GM23338 (cell line): Measurements from ENCODE around the gene KRTAP5-1. TPM values are rescaled to one million over a fixed set of nuclear protein-coding genes. Genes with fewer than 3 reads are reported as not detected.

Source experiments
- ATAC-seq: fragments of 200-7000 bp; cut with Tn5 transposase; 3 replicates; pipeline ENCODE4 v1.9.1; 2020
- DNase-seq: peaks from one replicate; pipeline ENCODE4 v3.0.0-alpha.2; 2015; ENCODE audit warnings: low spot score
- H2AFZ ChIP-seq: fragments of 200-600 bp; sonication (generic); 2 replicates; pipeline ENCODE4 v1.8.0; 2016; ENCODE audit warnings: antibody characterized with exemption, mild to moderate bottlenecking, moderate library complexity
- H3F3A ChIP-seq: fragments of 200-600 bp; sonication (generic); replicated peaks from 2 replicates; pipeline ENCODE4 v1.8.0; 2017; ENCODE audit warnings: antibody characterized with exemption, mixed run types, low read depth
- H3K27ac ChIP-seq: fragments of 200-600 bp; sonication (generic); 2 replicates; pipeline ENCODE4 v1.6.1; 2016; ENCODE audit warnings: low read depth
- H3K27me3 ChIP-seq: fragments of 200-600 bp; sonication (generic); 2 replicates; pipeline ENCODE4 v1.8.0; 2016; ENCODE audit warnings: mild to moderate bottlenecking, mixed run types, moderate library complexity; ENCODE audit not compliant: insufficient read depth
- H3K36me3 ChIP-seq: fragments of 200-600 bp; sonication (generic); 2 replicates; pipeline ENCODE4 v1.8.0; 2016; ENCODE audit warnings: mild to moderate bottlenecking; ENCODE audit not compliant: insufficient read depth
- H3K4me1 ChIP-seq: fragments of 200-600 bp; sonication (generic); 2 replicates; pipeline ENCODE4 v1.8.0; 2016; ENCODE audit warnings: mild to moderate bottlenecking, moderate library complexity; ENCODE audit not compliant: insufficient read depth
- H3K4me2 ChIP-seq: fragments of 200-600 bp; sonication (generic); 2 replicates; pipeline ENCODE4 v1.7.1; 2017; ENCODE audit warnings: mixed run types
- H3K4me3 ChIP-seq: fragments of 200-600 bp; sonication (generic); 2 replicates; pipeline ENCODE4 v1.6.1; 2016; ENCODE audit warnings: mixed run types
- H3K79me2 ChIP-seq: fragments of 200-600 bp; sonication (generic); replicated peaks from 2 replicates; pipeline ENCODE4 v1.8.0; 2017; ENCODE audit warnings: mild to moderate bottlenecking; ENCODE audit not compliant: insufficient read depth
- H3K9me2 ChIP-seq: fragments of 200-600 bp; sonication (generic); 2 replicates; pipeline ENCODE4 v1.8.0; 2017; ENCODE audit not compliant: insufficient read depth
- H4K20me1 ChIP-seq: fragments of 200-600 bp; sonication (generic); replicated peaks from 2 replicates; pipeline ENCODE4 v1.8.0; 2017; ENCODE audit warnings: mild to moderate bottlenecking; ENCODE audit not compliant: insufficient read depth
- H3K27ac Mint-ChIP-seq: 2 replicates; pipeline ENCODE4 v1.8.0; 2020; ENCODE audit warnings: inconsistent platforms, mild to moderate bottlenecking, moderate library complexity, mixed read lengths
- H3K27me3 Mint-ChIP-seq: 3 replicates; pipeline ENCODE4 v1.8.0; 2022; ENCODE audit warnings: low read depth, mild to moderate bottlenecking, moderate library complexity, mixed read lengths, inconsistent platforms; ENCODE audit not compliant: insufficient read depth, poor library complexity
- H3K36me3 Mint-ChIP-seq: 3 replicates; pipeline ENCODE4 v1.8.0; 2021; ENCODE audit warnings: low read depth, mild to moderate bottlenecking, inconsistent platforms, moderate library complexity, mixed read lengths
- H3K4me1 Mint-ChIP-seq: 3 replicates; pipeline ENCODE4 v1.8.0; 2020; ENCODE audit warnings: mild to moderate bottlenecking, inconsistent platforms, mixed read lengths
- H3K4me3 Mint-ChIP-seq: 3 replicates; pipeline ENCODE4 v1.8.0; 2021; ENCODE audit warnings: moderate library complexity, mild to moderate bottlenecking, inconsistent platforms, mixed read lengths
- H3K9me3 Mint-ChIP-seq: 3 replicates; pipeline ENCODE4 v1.8.0; 2020; ENCODE audit warnings: moderate library complexity, mild to moderate bottlenecking, inconsistent platforms, mixed read lengths
- CREB1 ChIP-seq: fragments of 250-450 bp; sonication (Bioruptor Pico); IDR thresholded peaks from 2 replicates; pipeline ENCODE4 v1.5.0; 2020; ENCODE audit warnings: low read depth, mild to moderate bottlenecking, moderate library complexity
- CTCF ChIP-seq, 2 experiments: fragments of 200-600 bp in 1 of 2; sonication (generic) in 1 of 2; conservative IDR thresholded peaks; 2 replicates each; pipeline versions ENCODE4 v1.5.1 to v1.6.1; 2016 to 2017; ENCODE audit warnings: antibody characterized with exemption in 2 of 2, low read depth in 2 of 2, mild to moderate bottlenecking in 2 of 2, moderate library complexity in 1 of 2
- ETS1 ChIP-seq: IDR thresholded peaks from 2 replicates; pipeline ENCODE4 v1.6.1; 2016; ENCODE audit warnings: antibody characterized with exemption
- EZH2phosphoT487 ChIP-seq: fragments of 200-600 bp; sonication (generic); IDR thresholded peaks from one replicate; pipeline ENCODE4 v1.8.1; 2018; ENCODE audit warnings: antibody characterized with exemption; ENCODE audit not compliant: unreplicated experiment
- JUNB ChIP-seq: IDR thresholded peaks from one replicate; pipeline ENCODE4 v1.6.1; 2016; ENCODE audit warnings: antibody characterized with exemption; ENCODE audit not compliant: unreplicated experiment
- POLR2AphosphoS5 ChIP-seq: IDR thresholded peaks from 2 replicates; pipeline ENCODE4 v1.6.1; 2016; ENCODE audit warnings: antibody characterized with exemption, low read depth
- REST ChIP-seq: IDR thresholded peaks from one replicate; pipeline ENCODE4 v1.6.1; 2018; ENCODE audit warnings: antibody characterized with exemption; ENCODE audit not compliant: unreplicated experiment
- STAT1 ChIP-seq: IDR thresholded peaks from one replicate; pipeline ENCODE4 v1.6.1; 2016; ENCODE audit warnings: antibody characterized with exemption; ENCODE audit not compliant: unreplicated experiment
- ZNF114 ChIP-seq: fragments of 250-450 bp; sonication (Bioruptor Pico); IDR thresholded peaks from 2 replicates; pipeline ENCODE4 v1.5.0; 2020; ENCODE audit warnings: mild to moderate bottlenecking, moderate library complexity
- ZNF331 ChIP-seq: fragments of 250-450 bp; sonication (Bioruptor Pico); IDR thresholded peaks from 2 replicates; pipeline ENCODE4 v1.5.0; 2020; ENCODE audit warnings: low read depth, mild to moderate bottlenecking, moderate library complexity
- ZNF462 ChIP-seq: fragments of 250-450 bp; sonication (Bioruptor Pico); IDR thresholded peaks from 2 replicates; pipeline ENCODE4 v1.5.0; 2020; ENCODE audit warnings: mild to moderate bottlenecking, moderate library complexity
- polyA plus RNA-seq: library from polyadenylated mRNA; unstranded; fragments of >200 nt; fragmentation: Nextera tagmentation; extraction: Ambion mirVana; gene quantifications from 2 replicates; pipeline ENCODE4 v1.2.1, GENCODE V29; 2016
- total RNA-seq: library from RNA; depleted of rRNA; stranded (reverse); fragments of >200 nt; shearing (Covaris generic); gene quantifications from 2 replicates; pipeline ENCODE4 v1.2.3, GENCODE V29; 2014

Gene KRTAP5-1
- total and polyA plus RNA-seq, 2 experiments from 2014 or later, result not detected

GRCh38 chr11:1541474-1542204 lies 43.4 kb downstream of the KRTAP5-1 start (continued):
- TF ChIP-seq ZNF462 (CRISPR knock-in tag), result no peak
- no peak for TF ChIP-seq STAT1
- no peak for TF ChIP-seq REST
- TF ChIP-seq ZNF114, result no peak

- H3K4me2 ChIP-seq, result no peak overlapping the region
- no peak overlapping the region for H3K4me3 ChIP-seq
- ATAC-seq, result no peak
- H4K20me1 ChIP-seq, result peaks cover 5% of the 10 kb centered on the region
- Mint-ChIP-seq H3K9me3 (no peaks in the 10 kb centered on the region), H3K4me3 (no peak overlapping the region), H3K27ac (no peak overlapping the region), H3K27me3 (peaks cover 18% of the 10 kb centered on the region), H3K36me3 (no peaks in the 10 kb centered on the region), H3K4me1 (no peaks in the 10 kb centered on the region)
- no peaks in the 10 kb centered on the region for H3K36me3 ChIP-seq
- H3K27ac ChIP-seq, result no peak overlapping the region
- H3K9me2 ChIP-seq, result no peaks in the 10 kb centered on the region
- no peak for DNase-seq
- peaks cover 24% of the 10 kb centered on the region for H3K79me2 ChIP-seq
- no peak overlapping the region for H2AFZ ChIP-seq
- H3K4me1 ChIP-seq, result no peaks in the 10 kb centered on the region
- no peaks in the 10 kb centered on the region for H3F3A ChIP-seq
- peaks cover 22% of the 10 kb centered on the region for H3K27me3 ChIP-seq
- TF ChIP-seq JUNB (no peak), ETS1 (no peak), ZNF331 (CRISPR knock-in tag) (no peak), CTCF (conservative IDR thresholded peaks at IDR 0.05; ENCODE audit: low read depth in 2 of 2) (no peak), STAT1 (no peak), EZH2phosphoT487 (no peak), POLR2AphosphoS5 (no peak), ZNF114 (no peak), CREB1 (CRISPR knock-in tag) (no peak)
Observed at GRCh38 chr11:1540074-1540473, 45.0 kb downstream of the KRTAP5-1 start.
